Measurements from ENCODE around the gene SLN.

GRCh38 chr11:107697291-107697690, 14.6 kb downstream of the SLN start:
- TF ChIP-seq CTCF (IDR thresholded peaks at IDR 0.05) (no peak), POLR2A (IDR thresholded peaks at IDR 0.05) (no peak)
